Hematopoietic multipotent progenitor cell treated with erythropoietin and hydrocortisone succinate and interleukin-3 and kit ligand, for 15 days (in vitro differentiated cells): Measurements from ENCODE around the gene AKAP1.

ENCODE experiments used
- DNase-seq: peaks from one replicate; pipeline ENCODE4 v3.0.0-alpha.2; 2015; ENCODE audit warnings: low spot score

Gene AKAP1

DNA sequence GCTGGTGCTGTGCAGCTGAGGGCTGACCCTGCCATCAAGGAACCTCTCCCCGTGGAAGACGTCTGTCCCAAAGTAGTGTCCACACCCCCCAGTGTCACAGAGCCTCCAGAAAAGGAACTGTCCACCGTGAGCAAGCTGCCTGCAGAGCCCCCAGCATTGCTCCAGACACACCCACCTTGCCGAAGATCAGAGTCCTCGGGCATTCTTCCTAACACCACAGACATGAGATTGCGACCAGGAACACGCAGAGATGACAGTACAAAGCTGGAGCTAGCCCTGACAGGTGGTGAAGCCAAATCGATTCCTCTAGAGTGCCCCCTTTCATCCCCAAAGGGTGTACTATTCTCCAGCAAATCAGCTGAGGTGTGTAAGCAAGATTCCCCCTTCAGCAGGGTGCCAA lies 20.5 kb downstream of the AKAP1 start:
- DNase-seq, result no peak

DNA sequence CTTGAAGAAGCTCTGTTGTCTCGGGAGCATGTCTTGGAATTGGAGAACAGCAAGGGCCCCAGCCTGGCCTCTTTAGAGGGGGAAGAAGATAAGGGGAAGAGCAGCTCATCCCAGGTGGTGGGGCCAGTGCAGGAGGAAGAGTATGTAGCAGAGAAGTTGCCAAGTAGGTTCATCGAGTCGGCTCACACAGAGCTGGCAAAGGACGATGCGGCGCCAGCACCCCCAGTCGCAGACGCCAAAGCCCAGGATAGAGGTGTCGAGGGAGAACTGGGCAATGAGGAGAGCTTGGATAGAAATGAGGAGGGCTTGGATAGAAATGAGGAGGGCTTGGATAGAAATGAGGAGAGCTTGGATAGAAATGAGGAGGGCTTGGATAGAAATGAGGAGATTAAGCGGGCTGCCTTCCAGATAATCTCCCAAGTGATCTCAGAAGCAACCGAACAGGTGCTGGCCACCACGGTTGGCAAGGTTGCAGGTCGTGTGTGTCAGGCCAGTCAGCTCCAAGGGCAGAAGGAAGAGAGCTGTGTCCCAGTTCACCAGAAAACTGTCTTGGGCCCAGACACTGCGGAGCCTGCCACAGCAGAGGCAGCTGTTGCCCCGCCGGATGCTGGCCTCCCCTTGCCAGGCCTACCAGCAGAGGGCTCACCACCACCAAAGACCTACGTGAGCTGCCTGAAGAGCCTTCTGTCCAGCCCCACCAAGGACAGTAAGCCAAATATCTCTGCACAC lies 21.2 kb downstream of the AKAP1 start:
- no peak for DNase-seq

DNA sequence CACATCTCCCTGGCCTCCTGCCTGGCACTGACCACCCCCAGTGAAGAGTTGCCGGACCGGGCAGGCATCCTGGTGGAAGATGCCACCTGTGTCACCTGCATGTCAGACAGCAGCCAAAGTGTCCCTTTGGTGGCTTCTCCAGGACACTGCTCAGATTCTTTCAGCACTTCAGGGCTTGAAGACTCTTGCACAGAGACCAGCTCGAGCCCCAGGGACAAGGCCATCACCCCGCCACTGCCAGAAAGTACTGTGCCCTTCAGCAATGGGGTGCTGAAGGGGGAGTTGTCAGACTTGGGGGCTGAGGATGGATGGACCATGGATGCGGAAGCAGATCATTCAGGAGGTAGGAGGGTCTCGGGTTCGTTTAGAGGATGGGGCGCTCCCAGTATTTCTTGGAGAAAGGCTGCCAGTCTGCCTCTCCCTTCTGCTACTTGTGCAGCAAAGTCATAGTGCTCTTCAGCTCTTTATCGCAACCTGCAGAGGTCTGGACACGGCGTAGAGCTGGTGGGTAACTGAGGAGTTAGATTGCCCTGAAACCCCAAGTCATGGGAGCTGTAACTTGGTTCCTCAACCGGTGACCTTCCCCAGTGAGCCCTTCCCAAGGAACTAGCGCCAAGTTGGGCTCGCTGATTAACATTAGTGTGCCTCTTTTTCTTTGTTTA lies 21.9 kb downstream of the AKAP1 start:
- no peak for DNase-seq

DNA sequence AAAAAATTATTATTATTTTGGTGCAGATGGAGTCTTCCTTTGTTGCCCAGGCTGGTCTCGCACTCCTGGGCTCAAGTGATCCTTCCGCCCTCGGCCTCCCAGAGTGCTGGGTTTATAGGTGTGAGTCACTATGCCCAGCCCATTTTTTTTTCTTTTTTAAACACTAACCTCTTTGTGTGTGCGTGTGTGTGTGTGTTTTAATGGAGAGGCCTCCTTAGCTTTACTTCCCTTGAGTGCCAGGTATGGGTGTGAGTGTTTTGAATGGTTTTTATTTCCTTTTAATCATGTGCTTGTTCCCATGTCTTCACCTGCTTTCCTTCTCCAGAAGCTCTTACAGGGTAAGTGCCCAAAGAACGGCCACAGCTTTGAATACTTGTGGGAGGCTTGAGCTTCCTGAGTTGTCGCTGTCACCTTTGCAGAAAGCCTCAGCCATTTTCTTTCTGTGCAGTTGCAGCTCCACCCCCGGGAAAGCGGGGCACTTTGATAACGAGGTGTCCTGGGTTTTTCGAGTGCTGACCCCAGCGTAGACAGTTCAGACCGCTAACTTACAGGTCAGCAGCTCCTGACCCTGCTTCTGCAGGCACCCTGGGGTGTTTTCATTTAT lies 22.6 kb downstream of the AKAP1 start:
- no peak for DNase-seq

DNA sequence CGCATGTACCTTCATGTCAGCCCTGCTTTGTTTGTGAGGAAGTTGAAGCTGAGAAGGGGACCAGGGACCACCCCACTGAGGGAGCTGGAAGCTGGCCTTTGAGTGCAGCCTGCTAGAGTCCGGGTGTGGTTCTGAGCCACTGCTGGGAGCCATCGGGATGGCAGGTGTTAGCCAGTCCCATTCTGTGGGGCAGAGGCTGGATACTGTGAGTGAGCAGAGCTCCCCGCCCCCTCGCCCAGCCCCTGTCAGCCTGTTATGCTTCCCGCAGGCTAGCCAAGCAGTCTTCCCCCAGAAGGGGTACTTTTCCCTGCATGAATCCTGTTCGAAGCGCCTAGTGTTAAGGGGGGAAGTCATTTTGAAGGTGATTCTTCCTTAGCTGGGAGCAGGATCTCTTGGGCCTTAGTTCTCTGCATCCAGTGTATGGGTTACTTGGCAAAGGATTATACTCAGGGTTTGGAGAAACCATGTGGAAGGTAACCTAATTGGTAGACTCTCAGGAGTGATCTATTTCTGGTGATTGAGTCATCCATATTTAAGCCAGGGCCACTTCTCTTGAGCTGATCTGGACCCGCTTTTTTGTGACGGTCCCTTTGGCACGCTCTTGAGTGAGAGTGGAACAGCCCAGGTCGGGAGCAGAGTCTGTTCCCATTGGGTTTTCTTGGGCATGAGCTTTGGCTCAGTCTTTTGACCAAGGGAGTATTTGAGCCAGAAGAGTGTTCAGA lies 23.8 kb downstream of the AKAP1 start:
- DNase-seq, result no peak

DNA sequence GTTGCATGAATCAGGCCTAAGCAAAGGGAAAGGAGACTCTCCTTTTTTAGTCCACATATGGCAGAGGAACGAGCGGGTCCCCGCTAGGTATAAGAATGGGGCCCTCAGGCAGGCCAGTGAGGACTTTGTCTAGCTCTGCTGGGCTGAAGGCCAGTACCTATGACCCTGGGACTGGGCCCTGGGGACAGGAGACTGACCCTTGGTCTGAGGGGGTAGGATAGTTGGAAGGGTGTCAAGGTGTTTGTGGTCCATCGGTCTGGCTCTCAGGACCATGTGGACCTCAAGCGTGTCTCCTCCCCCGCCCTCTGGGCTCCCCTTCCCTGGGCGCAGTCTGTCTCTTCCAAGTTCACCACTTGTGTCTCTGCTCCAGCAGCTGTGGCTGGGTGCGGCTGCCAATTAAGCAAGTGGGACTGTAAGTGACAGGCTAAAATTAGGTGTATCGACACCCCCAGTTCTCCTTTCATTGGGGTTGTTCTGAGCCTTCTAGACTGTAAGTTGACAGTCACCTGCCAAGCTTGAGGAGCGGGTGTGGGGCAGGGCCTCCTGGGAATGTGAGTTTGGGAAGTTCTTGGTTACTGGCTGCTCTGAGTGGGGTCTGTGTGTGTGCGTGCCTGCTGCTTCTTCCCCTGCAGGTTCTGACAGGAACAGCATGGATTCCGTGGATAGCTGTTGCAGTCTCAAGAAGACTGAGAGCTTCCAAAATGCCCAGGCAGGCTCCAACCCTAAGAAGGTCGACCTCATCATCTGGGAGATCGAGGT lies 24.5 kb downstream of the AKAP1 start:
- DNase-seq, result no peak

DNA sequence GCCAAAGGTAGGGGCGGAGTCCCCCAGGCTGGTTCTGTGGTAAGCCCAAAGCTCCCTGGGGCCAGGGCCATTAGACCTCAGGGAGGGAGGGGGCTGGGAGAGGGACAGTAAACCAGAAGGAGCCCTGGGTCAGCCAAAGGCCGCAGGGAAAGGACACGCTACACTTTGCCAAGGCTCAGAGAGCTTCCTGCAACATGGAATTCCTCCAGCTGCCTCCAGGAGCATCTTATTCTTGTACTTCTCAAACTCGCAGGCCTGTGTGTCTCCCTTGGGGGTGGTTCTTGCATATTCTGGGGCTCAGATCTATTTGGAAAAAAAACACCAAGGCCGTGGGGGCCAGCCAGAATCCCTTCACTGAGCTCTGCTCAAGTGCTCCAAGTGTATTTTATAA lies 25.1 kb downstream of the AKAP1 start:
- DNase-seq, result no peak

DNA sequence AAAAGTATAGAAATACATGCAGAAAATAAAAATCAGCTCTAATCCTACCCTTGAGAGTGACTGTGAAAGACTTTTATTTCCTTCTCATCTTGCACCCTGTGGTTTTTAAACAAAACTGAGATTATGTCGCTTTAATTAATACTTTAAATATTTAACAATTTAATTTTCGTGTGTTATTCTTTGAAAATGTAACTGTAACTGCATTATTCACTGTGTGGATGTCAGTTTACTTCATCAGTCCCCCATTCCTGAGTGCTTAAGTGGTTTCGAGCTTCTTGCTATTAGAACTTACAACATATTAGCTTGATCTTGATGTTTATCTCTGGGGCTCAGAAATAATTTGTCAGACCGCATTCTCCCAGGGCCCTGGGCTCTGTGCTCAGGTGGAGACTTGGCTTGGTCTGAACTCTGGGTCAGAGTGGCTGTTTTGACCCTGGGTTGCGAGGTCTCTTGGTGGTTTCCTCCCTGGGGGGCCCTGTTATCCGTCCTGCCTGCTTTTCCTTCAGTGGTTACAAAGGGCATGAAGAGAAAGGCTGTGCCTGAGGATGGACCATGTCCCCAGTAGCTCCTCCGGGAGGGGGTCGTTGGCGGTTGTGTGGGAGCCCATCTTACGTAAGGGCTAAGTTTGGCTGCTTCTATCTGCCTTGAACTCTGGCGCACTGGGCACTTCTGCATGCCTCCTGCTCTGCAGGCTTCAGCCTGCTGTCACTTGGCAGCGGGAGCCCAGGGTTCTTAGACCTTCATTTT lies 25.7 kb downstream of the AKAP1 start:
- no peak for DNase-seq

DNA sequence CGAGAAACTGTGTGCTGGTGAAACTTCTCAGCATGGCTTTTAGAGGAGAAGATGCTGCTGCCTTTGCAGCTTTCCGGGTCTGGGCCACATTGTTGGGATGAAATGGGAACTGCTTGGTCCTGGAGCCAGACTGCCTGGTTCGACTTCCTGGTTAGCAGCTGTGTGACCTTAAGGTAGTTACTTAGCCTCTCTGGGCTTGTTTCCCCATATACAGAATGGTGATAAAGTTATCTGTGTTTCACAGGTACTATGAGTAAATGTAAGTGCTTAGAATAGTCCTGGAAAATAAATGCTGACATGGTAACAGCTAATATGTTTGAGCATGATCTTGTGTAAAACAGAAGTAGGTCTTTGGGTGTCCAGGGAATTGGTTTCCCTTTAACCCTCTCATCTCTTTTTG lies 26.3 kb downstream of the AKAP1 start:
- DNase-seq, result no peak

DNA sequence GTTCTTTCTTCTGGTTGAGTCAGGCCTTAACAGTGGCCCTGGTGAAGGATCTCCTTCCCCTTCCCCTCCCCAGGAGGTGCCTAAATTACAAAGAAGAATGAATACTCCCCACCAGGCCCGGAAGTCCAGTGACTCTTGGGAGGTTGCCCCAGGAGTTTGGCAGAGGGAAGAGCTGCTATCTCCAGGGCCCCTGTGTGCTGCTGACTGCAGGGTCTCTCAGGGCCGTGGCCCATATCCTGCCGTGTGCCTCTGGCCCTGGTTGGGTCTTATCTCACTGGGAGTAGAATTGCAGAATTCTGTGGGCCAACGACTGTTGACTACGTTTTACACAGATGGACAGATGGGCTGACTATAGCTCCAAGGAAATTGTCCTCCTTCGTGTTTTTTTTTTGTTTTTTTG lies 28.0 kb downstream of the AKAP1 start:
- DNase-seq, result no peak

DNA sequence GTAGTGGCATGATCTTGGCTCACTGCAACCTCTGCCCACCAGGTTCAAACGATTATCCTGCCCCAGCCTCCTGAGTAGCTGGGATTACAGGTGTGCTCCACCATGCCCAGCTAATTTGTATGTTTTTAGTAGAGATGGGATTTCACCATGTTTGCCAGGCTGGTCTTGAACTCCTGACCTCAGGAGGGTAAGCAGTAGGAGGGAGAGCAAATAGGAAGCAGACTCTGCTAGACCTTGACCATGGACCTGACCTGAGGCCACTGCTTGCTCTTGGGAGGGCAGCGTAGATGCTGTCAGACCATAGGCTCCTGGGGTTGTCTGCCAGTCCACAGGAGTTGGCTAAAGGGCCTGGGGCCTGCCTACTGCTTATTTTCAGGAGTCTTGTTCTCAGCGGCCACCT lies 28.6 kb downstream of the AKAP1 start:
- no peak for DNase-seq

DNA sequence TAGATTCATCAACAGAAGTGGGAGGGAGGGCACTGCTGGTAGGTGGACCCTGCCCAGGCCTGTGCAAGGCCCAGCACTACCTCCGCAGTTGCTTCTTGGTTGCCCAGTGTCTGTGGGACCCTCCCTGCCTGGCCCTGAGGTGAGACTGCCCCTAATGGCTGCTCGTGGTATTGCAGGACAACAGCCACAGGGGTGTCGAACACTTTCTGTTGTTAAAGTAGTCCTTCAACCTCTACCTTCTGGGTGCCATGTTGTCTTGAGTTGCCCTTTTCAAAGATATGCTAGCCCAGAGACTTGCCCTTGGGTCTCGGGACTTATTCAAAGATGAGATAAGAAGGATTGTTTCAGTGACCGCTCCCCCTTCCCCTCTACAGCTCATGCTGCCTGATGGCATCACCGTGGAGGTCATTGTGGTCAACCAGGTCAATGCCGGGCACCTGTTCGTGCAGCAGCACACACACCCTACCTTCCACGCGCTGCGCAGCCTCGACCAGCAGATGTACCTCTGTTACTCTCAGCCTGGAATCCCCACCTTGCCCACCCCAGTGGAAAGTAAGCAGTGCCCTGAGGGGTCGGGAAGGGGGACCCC lies 29.1 kb downstream of the AKAP1 start:
- peak; percentile 65 for DNase-seq

DNA sequence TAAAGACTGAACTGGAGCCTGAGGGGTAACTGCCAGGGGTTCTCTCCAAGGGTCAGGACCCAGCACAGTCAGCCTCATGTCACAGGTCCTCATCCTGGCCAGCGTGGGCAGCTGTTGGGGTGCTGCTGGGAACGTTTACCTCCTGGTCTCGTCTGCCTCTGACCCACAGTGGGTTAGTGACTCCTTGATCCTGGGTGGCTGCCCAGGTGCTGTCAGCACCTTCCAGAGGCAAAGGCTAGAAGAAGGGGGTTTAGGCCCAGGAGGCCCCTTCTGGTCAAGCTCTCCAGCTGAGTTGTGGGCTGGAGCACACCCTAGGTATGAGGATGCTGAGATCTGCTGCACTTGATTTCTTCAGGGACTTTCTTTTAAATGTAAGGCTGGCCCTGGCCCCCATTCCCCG lies 30.3 kb downstream of the AKAP1 start:
- DNase-seq, result no peak

DNA sequence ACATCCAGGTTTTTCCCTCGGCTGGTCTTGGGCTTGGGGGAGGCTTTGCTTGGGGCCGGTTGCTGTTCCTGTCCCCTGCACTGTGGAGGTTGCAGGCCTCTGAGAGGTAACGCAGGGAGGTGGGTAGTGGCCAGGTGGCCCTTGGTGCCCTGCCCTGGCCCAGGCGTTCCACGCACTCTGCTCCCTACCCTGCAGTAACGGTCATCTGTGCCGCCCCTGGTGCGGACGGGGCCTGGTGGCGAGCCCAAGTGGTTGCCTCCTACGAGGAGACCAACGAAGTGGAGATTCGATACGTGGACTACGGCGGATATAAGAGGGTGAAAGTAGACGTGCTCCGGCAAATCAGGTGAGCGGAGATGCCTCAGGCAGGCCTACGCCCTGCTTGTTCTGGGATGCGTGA lies 30.9 kb downstream of the AKAP1 start:
- no peak for DNase-seq

DNA sequence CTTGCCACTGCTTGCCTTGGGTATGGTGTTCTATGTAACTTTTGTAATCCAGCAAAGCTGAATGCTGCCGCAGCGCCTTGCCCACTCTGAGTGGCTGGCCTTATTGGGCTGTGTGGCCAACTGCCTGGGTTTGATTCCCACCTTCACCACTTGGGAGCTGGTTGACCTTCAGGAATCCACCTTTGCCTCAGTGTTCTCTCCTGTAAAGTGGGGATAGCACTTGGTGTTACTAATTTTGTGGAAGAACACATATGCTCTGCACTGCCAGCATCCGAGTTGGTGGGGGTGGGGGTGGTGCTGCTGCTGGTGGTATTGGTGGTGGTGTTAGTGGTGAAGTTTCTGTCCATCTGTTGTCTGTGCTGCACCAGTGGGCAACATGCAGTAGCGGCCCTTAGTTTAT lies 32.8 kb downstream of the AKAP1 start:
- DNase-seq, result no peak

DNA sequence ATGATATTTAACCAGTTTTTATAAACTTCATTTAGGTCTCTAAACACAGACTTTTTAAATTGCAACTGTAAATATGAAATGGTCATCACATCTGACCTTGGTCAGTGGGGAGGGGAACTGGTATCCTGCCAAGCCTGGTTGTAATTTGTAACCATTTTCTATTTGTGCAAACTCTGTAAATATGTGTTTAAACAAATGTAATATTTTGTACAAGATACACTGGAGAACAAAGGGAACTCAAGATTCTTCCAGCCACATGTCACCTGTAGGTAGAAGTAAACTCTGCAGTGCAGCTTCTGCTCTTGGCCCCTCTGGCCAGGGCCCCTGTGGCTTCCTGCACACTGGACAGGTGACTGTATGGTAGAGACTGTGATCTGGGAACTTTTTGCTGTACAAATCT lies 35.8 kb downstream of the AKAP1 start:
- no peak for DNase-seq

DNA sequence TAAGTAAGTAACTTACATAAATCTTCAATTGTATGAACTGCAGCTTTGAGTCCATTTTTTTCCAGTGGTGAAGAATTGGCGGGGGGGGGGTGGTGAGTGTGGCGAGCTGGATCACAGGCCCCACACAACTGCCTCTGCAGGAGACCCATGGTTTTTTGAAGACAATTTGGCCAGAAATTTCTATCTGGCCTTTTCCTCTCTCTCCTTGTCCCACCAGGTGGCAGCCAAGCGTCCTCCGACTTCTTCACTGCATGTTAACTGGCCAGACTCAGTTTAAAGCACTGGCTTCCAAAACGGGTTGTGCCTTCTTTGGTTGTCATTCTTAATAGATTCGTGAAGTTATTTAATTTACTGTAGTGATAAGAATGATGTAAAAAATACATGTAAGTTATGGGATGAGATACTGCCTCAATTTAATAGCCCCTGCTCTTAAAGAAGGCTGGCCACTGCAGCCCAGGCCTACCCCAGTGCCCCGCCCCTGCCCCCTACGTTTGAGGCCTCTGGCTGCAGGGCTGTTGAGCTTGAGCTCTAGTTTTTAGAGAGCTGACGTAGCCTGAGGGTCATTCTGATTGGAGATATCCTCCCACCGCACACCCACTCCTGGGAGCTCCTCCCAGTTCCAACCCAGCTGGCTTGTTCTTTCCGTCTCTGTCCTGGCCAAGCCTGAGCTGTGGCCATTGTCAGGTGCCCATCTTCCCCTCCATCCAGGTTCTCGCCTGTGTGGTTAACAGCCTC lies 36.4 kb downstream of the AKAP1 start:
- DNase-seq, result no peak

DNA sequence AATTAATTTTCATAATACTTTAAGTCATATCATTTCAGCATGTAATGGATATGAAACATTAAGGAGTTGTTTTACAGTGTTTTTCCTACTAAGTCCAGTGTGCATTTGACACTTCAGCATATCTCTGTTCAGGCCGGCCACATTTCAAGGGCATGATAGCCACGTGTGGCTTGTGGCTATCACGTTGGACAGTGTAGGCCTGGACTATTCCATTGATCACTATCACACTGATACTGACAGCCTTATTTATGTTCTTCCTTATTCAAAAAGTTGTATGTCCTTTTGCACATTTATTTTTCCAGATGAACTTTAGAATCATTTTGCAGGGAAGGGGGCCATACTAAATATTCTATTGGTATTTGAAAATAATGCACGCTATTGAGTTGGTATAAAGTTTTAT lies 39.0 kb downstream of the AKAP1 start:
- no peak for DNase-seq

DNA sequence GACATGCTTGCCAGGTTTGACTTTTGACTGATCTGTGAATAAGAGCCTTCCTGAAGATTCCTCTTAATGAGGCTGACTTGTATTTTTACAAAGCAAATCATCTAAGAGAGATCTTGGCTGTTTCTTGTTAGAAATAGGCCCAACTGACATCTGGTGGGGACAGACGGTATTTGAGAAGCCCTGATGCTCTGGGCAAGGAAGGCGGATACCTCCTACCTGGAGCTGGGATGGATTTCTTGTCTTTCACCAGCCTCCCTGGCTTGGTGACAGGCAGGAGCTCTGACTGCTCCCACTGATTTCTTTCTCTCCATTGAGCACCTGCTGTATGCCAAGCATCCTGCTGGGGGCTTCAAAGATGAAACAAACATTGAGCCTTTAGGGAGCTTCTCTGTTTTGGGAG lies 40.4 kb downstream of the AKAP1 start:
- DNase-seq, result no peak

DNA sequence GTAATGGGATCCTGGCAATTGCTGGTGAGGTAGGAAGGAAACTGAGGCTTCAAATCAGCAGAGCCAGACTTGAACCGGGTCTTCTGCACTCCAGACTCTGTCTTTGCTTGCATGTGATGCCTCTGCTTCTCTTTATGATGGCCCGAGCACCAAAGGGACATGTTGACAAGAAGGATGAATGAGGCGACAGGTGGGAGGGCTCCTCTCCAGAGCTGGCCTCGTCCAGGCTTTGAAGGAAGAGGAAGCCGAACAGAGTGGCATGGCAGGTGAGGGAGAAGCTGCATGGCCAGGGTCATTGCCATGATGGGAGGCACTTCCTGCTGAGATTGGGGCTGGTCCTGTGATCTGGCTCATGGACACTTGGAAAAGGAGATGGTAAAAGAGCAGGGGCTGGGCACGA lies 40.8 kb downstream of the AKAP1 start:
- DNase-seq, result no peak
